ENCODE measurements around the gene BEAN1.

The BEAN1 gene, protein sequence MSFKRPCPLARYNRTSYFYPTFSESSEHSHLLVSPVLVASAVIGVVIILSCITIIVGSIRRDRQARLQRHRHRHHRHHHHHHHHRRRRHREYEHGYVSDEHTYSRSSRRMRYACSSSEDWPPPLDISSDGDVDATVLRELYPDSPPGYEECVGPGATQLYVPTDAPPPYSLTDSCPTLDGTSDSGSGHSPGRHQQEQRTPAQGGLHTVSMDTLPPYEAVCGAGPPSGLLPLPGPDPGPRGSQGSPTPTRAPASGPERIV

DNA sequence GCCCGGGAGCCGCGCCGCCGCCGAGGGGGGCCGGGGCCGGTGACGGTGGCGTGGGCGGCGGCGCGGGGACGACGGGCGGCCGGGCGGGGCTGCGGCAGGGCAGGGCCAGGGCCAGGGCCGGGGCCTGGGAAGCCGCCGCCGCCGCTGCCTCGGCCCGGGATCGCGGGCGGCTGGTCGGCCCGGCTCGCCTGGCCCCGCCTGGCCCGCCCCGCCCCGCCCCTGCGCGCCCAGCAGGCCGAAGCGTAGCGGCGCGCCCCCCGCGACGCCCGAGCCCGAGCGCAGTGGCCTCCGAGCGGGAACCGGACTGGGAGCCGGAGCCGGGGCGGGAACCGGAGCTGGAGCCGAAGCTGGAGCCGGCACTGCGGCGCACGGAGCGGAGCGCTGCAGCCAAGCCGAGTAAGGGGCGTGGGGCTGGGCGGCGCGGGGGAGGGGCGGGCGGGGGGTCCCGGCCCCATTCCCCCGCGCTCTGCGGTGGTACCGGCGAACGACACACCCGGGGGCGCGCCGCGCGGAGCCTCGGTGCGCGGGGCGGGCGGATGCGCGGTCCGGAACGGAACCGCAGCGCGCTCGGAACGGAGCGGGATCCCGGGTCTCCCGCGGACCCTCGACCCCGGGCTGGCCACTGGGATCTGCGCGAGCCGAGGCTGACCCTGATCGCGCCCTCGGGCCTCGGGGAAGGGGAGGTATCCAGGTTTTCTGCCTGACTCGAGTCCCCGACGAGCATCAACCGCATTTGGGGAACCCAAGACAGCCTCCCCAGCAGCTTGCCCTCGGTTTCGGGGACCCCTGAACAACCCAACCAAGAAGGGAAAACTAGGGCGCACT is at the start of gene BEAN1:
Gene BEAN1 (plus strand): TSS at position 260 of the 825 bp plus-strand sequence. CDS start 10,382 bp downstream, outside the sequence.
- DNase-seq, result no peak

DNA sequence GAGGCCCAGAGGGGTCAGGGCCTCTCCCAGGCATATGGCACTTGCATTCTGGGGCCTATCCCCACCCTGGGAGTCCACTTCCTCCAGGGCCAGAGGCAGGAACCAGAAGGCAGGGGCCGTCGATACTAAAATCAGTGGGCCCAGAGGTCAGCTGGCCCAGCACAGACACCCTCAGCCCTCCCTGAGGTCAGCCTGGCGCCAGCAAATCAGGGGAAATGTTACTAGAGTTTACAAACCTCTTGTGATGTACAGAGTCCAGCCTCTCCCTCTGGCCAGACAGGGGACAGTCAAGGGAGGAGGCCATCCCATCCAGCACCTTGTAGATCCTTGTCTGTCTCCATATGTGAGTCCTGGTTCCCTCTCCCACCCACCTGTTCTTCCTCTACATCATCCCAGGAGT is 49.8 kb upstream of the BEAN1 start:
- no peak for DNase-seq

GRCh38 chr16:66378741-66379570 is 48.1 kb upstream of the BEAN1 start:
- no peak for DNase-seq

DNA sequence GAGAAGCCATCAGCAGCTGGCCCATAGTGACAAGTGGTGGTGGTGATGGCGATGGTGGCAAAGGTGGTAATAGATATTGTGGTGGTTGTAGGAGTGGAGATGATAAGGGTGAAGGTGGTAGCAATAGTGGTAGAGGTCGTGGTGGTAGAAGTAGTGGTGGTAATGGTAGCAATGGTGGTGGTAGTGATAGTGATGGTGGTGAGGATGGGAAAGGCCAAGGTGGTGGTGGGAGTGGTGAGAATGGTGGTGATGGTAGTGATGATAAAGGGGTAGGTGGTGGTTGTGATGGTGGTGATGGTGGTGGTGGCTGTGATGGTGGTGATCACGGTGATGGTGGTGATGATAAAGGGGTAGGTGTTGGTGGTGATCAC is 47.5 kb upstream of the BEAN1 start:
- DNase-seq, result no peak

- DNase-seq, result no peak
Measured at GRCh38 chr16:66380421-66380820, 46.7 kb upstream of the BEAN1 start.

- no peak for DNase-seq
Measured at GRCh38 chr16:66381585-66382170, 45.4 kb upstream of the BEAN1 start.

DNA sequence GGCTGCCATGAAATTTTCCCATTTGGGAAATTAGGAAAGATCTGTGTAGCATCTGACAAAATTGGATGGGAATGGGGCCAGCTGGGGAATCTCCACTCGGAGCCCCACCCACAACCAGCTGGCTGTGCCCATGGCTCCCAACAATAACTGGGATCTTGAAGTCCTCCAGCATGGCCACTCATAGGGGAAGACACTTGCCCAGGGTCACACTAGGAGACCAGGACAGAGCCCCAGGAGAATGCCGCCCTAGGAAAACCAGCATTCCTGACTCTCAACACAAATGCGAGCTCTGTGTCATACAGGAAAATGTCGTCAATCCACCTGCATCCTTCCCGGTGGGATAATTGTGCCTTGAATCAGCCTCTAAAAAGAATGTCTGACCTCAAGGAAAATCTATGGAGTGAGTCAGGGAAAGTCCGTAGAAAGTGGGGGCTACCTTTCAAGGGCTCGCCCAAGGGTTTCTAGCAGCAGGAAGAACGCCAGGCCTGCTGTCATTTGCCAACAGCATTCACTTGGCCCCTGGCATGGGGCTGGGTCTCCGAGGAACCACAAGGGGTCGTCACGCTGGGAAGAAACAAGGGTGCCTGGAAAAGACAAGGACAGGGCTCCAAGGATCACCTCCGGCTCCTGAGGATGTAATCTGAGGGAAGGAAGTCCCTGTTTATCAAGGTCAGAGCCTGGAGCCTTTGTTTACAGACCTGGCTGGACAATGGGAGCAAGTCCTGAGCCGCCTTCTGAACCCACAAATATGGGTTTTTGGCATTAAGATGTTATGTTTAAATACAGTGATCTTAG is 44.7 kb upstream of the BEAN1 start:
- DNase-seq, result no peak

- no peak for DNase-seq
Measured at GRCh38 chr16:66382966-66383299, 44.2 kb upstream of the BEAN1 start.

GRCh38 chr16:66383551-66383950 is 43.5 kb upstream of the BEAN1 start:
- no peak for DNase-seq

DNA sequence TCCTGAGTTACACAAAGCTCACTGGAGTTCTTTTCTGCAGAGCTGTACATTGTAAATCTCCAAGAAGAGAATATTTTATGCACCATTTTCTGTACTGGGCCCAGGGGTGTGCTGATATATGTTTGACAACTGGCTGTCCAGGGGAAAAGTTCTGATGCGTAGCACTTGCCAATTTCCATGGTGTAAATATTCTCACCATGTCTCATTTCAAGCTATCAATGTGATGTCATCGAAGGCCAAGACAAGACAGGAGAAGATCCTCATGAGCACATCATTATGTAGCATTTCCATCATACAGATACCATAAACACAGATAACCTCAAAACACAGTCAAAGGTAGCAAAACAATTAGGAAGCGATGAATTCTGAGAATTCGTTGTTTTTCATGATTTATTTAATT is 41.7 kb upstream of the BEAN1 start:
- DNase-seq, result no peak

DNA sequence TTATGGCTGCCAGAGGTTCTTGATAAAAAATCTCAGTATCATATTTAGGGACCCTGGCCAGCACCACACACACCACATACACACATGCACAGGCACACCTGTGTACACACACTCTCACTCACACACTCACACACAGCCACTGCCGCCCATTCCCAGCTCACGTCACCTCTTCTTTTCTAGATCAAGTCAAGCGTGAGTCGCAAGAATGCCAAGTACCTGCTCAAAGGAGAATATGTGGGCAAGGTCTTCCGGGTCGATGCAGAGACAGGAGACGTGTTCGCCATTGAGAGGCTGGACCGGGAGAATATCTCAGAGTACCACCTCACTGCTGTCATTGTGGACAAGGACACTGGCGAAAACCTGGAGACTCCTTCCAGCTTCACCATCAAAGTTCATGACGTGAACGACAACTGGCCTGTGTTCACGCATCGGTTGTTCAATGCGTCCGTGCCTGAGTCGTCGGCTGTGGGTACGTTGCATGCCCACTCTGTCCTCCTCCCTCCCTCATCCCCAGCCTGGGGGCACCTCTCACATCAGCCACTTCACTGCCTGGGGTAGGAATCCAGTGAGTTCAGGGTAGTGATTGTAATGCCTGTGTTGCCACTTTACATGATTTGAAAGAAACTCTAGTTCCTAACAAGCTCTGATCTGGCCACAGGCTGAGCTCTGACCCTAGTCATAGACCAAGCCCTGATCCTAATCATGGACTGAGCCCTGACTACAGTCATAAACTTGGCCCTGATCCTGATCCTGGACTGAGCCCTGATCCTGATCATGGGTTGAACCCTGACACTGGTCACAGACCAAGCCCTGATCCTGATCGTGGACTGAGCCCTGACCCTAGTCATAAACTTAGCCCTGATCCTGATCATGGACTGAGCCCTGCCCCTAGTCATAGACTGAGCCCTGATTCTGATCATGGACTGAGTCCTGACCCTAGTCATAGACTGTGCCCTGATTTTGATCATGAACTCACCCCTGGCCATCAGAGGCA is 40.2 kb upstream of the BEAN1 start:
- DNase-seq, result no peak

- no peak for DNase-seq
Measured at GRCh38 chr16:66387817-66388332, 39.2 kb upstream of the BEAN1 start.

DNA sequence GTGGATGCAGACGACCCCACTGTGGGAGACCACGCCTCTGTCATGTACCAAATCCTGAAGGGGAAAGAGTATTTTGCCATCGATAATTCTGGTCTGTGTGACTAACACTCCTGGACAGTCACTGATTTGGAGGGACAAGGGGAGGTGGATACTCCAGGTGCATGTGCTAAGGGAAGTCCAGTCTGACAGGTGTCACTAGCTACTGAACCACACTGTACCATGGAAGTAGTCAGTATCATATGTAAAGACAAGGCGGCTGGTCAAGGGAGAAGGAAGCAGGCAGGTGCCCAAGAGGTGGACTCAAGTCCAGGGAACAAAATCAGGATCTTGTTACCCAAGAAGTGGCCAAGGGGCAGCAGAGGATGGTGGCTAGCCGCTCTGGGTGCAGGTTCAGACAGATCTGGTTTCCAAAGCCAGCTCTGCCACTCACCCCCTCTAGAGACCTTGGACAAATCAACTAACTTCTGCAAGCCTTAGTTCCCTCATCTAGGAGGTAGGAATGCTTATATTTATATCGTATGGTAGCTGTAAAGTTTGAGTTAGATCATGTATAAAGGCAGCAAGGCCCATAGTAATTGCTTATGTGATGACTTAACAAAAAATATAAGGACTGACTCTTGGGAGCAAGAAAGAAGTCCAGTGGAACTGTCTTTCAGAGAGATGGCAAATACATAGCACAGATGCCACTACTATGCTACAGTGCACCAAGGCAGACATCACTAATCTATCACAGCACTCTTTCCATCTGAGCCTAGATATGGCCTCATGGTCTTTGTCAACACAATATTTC is 38.5 kb upstream of the BEAN1 start:
- no peak for DNase-seq

DNA sequence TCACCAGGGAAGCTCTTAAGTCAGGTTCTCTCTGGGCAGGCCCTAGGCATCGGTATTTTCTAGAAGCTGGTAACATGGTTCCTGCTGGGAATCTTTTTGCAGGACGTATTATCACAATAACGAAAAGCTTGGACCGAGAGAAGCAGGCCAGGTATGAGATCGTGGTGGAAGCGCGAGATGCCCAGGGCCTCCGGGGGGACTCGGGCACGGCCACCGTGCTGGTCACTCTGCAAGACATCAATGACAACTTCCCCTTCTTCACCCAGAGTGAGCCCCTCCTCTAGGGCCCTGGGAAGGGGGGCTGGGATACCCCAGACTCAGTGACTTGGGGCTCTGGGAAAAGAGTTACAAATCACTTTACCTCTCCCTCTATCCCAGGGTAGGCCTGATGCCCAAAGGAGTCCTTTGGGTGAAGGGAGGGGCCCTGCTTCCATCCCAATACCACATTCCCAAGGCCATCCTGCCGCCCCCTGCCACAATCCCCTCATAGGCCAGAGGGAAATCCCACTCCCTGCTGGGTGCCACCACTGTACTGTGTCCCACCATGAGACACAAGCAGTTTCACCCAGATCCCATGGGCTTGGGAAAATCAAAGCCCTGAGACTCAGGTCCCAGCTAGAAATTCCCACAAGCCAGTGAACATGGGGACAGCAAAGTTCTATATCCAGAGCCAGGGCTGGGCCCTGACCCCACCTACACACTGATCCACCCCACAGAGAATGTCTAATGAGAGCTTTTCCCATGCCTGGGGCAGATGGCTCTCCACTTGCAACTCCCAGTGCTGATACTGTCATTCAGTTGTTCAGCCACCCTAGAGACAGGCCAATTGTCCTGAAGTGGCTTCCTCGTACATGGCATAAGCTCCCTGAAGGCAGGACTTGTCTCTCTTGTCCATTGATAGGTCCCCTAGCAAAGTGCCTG is 37.6 kb upstream of the BEAN1 start:
- DNase-seq, result no peak

- DNase-seq, result no peak
Measured at GRCh38 chr16:66390346-66391108, 36.6 kb upstream of the BEAN1 start.

- DNase-seq, result no peak
Measured at GRCh38 chr16:66391726-66392670, 35.1 kb upstream of the BEAN1 start.

Data from NCI-H2227 treated with DMSO at 0.1 percent for 48 hours (cell line).